Neural cell (in vitro differentiated cells): ENCODE data around the gene AK5.

ENCODE experiments used
- EZH2 ChIP-seq: fragments of 200-600, 300-800 bp; shearing (Covaris generic), sonication (generic); IDR thresholded peaks from 2 replicates; pipeline ENCODE4 v1.6.1; 2014; ENCODE audit warnings: antibody characterized with exemption, low read length, borderline replicate concordance, mild to moderate bottlenecking; ENCODE audit not compliant: insufficient read depth, poor library complexity, severe bottlenecking
- POLR2AphosphoS5 ChIP-seq: IDR thresholded peaks from 2 replicates; pipeline ENCODE4 v1.6.1; 2012
- RAD21 ChIP-seq: fragments of 450-650 bp; conservative IDR thresholded peaks from 2 replicates; pipeline ENCODE4 v1.6.1; 2014; ENCODE audit warnings: antibody characterized with exemption, mild to moderate bottlenecking, moderate library complexity
- TF ChIP-seq, protein P1 (sequence below): fragments of 450-650 bp; IDR thresholded peaks from 2 replicates; pipeline ENCODE4 v1.5.1; 2014; ENCODE audit warnings: antibody characterized with exemption, mild to moderate bottlenecking, moderate library complexity; ENCODE audit not compliant: poor library complexity, severe bottlenecking
- TF ChIP-seq, protein P2 (sequence below): IDR thresholded peaks from 2 replicates; pipeline ENCODE4 v1.6.1; 2012; ENCODE audit warnings: borderline replicate concordance

DNA sequence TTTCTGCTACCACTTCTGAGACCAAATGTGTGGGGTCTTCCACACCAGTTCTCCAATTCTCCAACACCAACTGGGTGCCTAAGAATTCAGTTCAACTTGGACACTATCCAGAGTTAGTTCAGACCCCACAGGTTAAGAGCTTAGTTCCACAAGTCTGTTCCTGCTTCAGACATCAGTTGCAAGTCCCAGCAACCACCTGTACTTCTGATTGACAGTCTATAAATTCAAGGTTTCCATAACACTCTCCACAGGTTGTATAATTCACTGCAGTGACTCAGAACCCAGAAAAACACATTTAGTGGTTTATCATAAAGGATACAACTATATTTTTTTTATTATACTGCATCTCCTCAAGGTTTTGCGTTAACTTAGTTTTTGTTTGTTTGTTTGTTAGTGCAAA, 18.7 kb downstream of the AK5 start:
- TF ChIP-seq, protein P1, sequence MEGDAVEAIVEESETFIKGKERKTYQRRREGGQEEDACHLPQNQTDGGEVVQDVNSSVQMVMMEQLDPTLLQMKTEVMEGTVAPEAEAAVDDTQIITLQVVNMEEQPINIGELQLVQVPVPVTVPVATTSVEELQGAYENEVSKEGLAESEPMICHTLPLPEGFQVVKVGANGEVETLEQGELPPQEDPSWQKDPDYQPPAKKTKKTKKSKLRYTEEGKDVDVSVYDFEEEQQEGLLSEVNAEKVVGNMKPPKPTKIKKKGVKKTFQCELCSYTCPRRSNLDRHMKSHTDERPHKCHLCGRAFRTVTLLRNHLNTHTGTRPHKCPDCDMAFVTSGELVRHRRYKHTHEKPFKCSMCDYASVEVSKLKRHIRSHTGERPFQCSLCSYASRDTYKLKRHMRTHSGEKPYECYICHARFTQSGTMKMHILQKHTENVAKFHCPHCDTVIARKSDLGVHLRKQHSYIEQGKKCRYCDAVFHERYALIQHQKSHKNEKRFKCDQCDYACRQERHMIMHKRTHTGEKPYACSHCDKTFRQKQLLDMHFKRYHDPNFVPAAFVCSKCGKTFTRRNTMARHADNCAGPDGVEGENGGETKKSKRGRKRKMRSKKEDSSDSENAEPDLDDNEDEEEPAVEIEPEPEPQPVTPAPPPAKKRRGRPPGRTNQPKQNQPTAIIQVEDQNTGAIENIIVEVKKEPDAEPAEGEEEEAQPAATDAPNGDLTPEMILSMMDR, result no peak
- TF ChIP-seq EZH2 (no peak), POLR2AphosphoS5 (no peak), RAD21 (no peak)
- TF ChIP-seq, protein P2, sequence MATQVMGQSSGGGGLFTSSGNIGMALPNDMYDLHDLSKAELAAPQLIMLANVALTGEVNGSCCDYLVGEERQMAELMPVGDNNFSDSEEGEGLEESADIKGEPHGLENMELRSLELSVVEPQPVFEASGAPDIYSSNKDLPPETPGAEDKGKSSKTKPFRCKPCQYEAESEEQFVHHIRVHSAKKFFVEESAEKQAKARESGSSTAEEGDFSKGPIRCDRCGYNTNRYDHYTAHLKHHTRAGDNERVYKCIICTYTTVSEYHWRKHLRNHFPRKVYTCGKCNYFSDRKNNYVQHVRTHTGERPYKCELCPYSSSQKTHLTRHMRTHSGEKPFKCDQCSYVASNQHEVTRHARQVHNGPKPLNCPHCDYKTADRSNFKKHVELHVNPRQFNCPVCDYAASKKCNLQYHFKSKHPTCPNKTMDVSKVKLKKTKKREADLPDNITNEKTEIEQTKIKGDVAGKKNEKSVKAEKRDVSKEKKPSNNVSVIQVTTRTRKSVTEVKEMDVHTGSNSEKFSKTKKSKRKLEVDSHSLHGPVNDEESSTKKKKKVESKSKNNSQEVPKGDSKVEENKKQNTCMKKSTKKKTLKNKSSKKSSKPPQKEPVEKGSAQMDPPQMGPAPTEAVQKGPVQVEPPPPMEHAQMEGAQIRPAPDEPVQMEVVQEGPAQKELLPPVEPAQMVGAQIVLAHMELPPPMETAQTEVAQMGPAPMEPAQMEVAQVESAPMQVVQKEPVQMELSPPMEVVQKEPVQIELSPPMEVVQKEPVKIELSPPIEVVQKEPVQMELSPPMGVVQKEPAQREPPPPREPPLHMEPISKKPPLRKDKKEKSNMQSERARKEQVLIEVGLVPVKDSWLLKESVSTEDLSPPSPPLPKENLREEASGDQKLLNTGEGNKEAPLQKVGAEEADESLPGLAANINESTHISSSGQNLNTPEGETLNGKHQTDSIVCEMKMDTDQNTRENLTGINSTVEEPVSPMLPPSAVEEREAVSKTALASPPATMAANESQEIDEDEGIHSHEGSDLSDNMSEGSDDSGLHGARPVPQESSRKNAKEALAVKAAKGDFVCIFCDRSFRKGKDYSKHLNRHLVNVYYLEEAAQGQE, result no peak
